Measurements from ENCODE around the gene SSTR5.
"Not testable (repeated sequence)": the region's sequence is repeated elsewhere in the genome, so short reads cannot be mapped to it uniquely, and the experiment has no call there.

Gene SSTR5

DNA sequence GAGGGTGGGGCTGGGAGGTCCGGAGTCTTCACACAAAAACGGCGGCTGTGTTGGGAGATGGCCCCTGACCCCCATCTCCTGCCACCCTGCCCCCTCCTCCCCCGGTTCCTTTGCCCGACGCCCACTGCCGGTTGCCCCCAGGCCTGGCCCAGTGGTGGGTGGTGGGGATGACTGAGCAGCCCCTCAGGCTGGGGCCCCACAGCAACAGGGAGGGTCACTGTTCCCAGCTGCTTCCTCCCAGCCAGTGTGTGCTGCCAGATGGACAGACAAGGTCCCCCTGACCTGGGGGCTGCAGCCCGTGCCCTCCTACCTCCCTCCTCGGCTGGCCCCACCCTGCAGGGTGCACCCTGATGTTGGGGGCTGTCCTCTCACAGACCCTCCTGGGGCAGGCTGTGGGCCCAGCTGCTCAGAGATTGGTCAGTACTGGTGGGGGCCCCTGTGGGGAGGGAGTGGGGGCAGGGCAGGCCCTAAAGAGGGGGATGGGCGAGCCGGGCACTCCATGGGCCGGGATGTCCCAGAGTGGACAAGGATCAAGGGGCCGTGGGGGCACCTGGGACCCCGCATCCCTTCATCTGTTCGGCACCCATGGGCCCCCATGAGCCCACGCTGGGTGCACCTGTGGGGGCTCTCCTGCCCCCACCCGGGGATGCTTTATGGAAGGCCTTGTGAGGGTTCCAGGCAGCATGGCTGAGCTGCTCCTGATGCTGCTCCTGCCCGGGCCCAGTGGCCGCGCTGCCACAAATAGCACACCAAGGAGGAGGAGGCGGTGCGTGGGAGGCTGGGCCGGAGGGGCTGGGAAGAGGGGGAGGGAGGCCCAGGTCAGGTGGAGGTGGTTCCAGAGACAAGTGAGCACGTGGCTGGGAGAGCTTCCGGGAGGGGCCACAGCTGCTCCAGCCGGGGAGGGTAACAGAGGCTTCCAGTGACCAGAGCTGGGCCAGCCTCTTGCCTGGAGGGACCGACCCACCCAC lies 18.4 kb downstream of the SSTR5 start:
- DNase-seq (ENCODE audit: low read depth in 2 of 2), result no peak

DNA sequence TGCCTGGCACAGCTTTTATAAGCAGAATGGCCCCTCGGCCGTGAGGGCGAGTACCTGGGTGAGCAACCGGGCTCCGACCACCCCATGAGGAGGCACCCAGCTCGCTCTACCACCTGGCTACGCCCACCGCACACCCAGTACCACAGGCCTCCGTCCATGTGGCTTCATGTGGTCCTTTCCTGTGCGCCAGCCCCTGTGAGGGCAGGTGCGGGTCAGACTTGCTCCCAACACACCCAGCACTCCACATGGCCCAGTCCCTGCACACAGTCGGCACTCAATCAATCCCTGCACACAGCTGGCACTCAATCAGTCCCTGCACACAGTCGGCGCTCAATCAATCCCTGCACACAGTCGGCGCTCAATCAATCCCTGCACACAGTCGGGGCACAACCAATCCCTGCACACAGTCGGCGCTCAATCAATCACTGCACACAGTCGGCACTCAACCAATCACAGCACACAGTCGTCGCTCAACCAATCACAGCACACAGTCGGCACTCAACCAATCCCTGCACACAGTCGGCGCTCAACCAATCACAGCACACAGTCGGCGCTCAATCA lies 19.5 kb downstream of the SSTR5 start:
- DNase-seq (ENCODE audit: low read depth in 2 of 2), result no peak

DNA sequence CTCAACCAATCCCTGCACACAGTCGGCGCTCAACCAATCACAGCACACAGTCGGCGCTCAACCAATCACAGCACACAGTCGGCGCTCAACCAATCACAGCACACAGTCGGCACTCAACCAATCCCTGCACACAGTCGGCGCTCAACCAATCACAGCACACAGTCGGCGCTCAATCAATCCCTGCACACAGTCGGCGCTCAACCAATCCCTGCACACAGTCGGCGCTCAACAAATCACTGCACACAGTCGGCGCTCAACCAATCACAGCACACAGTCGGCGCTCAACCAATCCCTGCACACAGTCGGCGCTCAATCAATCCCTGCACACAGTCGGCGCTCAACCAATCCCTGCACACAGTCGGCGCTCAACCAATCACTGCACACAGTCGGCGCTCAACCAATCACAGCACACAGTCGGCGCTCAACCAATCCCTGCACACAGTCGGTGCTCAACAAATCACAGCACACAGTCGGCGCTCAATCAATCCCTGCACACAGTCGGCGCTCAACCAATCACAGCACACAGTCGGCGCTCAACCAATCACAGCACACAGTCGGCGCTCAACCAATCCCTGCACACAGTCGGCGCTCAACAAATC lies 20.2 kb downstream of the SSTR5 start:
- DNase-seq (ENCODE audit: low read depth in 2 of 2), result not testable (repeated sequence)

DNA sequence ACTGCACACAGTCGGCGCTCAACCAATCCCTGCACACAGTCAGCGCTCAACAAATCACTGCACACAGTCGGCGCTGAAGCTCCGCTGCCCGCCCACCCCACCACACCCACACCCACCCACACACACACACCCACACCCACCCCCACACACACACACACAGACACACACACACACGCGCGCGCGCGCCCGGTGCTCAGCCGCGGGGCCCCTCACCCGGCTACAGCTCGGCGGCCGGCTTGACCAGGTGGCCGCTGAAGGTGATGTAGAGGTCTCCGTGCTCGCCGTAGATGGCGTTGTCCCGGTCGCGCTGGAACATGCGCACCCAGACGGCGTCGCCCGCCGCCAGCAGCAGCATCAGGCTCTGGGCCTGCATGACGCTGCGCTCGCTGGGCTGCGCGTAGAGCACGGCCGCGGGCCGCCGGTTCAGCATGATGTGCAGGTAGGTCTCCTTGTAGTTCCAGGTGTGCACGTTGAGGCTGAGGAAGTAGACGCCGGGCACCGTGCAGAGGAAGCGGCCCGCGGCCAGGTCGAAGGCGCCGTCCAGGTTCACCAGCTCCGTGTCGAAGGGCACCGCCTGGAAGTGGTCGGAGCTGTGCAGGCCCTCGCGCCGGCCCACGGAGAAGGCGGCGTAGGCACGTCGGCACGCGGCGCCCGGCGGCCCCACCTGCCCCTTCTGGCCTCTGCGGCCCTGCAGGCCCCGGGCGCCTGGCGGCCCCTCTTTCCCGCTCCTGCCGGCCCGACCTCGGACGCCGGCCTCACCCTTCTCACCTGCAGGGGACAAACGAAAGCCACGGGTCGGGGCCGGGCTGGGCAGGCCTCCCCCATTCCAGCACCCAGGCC lies 21.0 kb downstream of the SSTR5 start:
- DNase-seq (ENCODE audit: low read depth in 2 of 2), result no peak

DNA sequence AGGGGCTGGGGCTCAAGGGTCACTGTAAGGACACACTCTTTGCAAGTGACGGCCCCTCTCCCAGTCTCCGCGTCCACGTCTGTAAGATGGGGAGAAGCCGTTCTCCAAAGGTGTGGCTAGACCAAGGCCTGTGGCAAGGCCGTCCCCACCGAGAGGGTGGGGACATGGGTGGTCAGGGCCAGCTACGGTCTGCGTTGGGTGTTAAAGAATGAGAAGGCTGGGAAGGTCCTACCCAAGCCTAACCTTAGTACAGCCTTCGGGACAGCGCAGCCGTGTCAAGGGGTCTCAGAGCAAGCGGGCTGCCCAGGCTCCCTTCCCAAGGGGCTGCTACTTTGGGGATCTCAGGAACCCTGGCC lies 21.6 kb downstream of the SSTR5 start:
- no peak for DNase-seq (ENCODE audit: low read depth in 2 of 2)

DNA sequence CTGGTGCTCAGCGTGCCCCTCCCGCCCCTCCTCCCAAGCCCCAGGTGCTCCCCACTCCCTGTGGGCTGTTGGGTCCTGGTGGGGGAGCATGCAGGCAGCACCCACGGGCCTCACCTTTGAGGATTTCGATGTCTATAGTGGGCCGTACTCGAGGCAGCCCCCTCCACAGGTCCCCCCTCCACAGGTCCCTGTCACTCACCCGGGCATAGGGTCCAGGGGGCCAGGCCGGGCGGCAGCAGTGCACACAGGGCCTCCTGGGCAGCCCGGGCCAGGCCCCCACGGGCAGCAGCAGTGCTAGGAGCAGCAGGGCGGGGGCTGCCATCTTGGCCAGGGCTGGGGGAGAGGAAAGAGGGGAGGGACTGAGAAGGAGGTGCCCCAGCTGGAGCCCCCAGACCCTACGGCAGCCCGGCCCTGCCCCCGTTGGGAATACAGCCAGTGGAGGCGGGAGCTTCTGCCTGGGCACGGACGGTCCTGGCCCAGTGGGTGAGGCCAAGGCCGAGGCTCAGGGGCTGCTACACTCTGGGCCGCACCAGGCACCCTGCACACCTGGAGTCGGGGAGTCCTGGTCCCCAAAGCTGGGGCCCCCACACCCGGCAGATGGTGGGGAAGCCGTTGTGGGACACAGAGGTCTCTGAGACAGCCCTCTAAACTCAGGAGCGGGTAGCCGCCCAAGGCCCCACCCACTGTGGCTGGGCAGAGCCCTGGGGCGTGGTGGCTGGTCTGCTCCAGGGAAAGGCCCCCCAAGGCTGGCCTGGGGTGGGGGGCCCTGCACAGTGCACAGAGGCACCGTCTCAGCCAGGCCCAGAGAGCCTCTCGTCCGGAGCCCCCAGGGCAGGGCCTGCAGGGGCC lies 22.3 kb downstream of the SSTR5 start:
- DNase-seq (ENCODE audit: low read depth in 2 of 2), result no peak

DNA sequence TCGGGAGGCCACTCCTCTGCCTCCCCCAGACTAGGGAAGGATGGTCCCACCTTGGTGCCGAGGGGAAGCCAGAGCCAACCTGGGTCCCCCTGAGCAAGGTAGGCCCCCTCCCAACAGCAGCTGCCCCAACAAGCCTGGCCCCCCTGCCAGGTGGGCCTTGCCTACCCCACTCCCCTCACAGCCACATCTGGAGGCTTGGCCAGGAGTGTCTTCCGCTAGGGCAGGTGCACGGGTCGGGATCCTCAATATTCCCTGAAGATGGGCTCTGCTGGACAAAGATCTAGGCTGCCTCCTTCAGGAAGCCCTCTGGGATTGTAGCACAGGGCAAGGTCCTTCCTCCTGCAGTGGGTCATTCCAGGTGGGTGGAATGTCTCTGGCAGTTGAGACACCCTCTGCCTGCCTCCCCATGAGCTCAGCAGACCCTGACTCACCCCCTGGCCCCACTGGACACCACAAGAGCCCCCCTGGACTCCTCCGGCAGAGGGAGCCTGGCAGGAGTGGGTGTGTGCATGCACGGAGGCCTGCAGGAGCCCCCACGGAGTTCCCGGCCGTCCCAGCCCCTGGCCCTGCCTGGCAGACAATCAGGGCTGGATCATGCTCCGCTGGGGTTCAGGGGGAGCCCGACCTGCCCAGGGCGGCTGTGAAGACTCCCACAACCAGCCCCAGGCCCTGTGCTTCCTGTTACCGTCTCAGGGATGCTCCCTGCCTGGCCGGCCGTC lies 23.1 kb downstream of the SSTR5 start:
- DNase-seq (ENCODE audit: low read depth in 2 of 2), result no peak

DNA sequence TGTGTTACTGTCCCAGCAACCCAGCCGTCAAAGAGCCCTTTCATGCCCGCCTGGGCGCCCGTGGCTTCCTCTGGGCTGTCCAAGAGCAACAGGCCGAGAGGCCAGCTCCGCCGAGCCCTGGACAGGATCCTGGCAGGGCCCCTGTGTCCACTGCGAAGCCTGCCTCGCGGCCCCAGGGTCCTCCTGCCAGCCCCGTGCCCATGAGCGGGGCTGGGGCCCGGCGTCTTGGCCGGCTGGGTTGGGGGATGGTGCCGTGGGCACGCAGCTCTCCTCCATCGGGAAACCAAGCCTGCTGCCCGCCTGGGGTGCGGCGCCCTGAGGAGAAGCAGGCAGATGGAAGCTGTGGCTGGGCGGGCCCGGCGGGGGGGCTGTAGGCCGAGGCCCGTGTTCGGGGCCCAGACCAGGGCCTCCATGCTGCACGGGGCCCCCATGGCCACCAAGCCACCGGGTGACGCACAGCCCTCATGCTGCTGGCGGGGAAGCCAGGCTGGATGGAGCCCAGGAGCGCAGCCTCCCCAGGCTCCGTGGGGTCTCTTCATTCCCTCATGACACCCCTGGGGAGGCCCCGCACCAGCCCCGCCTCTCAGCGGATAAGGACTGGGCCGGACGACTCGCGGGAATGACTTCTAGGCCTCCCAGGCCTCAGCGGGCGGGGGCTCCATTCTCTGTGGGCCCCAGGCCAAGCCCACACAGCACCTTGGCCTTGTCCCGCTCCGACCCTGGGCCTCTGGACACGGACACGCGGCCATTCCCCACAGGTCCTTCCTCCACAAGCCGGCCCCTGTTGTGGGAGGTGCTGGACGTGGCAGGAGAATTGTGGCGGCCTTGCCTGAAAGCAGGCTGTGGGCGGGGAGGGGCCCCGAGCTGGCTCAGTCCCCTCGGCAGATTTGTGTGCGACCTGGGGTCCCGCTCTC lies 23.9 kb downstream of the SSTR5 start, which contains the start of gene C1QTNF8:
Gene C1QTNF8, minus strand, starts transcription at position 76 of the 914 bp plus-strand sequence. CDS start 1,322 bp downstream, outside the sequence.
- DNase-seq (ENCODE audit: low read depth in 2 of 2), result no peak

DNA sequence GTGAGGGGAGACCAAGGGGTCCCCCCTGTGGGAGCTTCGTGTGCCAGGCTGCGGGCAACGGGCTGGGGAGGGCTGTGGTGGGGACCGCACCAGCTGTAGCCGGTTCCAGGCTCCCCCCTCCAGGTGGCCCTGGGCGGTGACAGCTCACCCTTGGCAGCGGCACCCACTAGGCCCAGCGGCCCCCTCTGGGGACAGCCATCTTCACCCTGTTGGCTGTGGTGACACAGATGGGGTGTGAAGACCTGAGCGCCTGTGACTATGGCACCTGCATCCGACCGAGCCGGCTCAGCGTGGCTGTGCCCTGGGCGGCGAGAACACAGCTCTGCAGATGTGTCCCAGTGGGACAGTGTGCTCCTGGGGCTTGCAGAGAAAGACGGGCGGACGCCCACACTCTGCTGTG lies 24.6 kb downstream of the SSTR5 start:
- DNase-seq (ENCODE audit: low read depth in 2 of 2), result no peak

DNA sequence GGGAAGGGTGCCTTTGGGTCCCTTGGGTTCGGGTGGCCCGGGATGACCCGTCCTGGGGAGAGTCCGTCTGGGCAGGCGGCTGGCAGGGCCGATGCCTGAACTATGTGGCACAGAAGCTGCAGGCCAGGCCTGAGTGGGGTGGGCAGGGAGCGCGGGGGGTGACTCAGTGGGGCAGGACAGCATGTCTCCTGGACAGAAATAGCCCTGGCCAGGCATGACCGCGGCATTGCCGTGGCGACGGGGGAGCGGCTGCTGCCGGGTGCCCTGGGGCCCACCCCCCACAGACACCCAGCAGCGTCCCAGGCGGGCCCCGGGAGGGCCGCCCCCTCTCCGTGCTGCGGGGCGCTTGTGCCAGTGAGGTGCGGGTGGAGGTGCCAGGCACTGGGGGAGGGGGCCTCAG lies 25.3 kb downstream of the SSTR5 start:
- no peak for DNase-seq (ENCODE audit: low read depth in 2 of 2)

DNA sequence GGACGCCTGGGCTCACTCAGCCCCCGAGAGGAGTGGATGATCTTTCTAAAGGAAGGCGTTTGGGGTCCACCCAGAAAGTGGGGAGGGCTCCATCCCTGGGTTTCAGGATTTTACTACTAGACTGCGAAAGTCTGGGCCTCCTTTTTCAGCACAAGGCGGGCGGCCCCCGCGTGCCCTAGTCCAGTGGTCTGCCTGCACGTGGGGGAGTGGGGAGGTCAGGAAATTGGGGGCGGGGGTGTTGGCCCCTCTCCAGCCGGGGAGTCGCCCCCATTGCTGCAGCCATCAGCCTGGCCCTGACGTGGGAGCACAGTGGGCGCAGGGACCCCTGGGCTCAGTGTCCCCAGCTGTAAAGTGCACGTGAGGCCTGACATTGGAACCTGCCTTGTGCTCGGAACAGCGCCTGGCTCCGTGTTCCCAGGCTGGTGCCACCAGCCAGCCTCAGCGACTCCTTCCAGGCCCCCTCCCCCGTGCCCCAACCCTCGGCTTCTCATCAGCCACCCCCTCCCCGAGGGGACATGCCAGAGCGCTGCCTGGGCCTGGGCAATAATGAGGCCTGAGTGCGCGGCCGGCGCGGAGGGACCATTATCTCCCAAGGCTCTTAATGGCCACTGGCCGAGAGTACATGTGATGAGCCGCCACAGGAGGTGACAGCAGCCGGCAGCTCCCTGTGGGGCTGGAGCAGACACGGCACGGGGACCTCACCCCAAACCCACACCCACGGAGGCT lies 25.9 kb downstream of the SSTR5 start:
- no peak for DNase-seq (ENCODE audit: low read depth in 2 of 2)

DNA sequence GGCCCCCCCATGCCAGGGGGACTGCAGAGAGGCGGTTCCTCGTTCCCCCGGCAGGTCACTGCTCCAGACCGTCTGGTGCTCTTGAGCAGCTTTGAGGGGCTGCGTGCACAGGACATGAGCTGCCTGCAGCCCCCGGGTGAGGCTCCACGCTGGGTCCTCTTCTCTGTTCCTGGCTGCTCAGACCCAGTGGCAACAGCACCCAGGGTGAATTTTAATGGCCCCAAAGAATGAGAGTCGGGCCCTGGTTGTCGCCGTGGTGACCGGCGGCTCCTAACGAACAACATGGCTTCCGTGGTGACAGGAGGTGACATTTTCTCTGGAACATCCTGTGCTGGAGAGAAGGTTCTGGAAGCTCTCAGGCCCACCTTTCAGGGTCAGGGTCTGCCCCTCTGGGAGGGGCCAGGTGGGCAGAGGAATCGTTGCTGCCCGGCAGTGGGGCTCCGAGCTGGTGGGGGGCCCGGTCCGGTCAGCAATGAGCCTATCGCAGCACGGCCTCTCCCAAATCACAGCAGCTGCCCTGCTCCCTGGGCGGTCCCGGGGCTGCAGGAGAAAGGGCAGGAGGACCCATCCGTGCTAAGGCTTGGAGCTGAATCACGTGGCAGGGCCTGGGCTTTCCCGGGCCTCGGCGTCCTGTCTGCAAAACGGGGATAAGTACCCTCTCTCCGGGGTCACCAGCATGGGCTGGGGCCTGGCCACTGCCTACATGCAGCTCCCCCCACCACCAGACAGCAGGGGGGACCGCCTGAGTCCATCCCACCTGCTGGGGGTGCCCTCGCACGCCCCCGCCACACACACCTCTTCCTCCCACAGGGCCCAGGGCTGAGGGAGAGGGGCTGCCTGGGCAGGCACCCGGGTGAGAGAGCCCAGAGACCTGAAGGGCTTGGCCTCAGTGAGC lies 26.9 kb downstream of the SSTR5 start:
- no peak for DNase-seq (ENCODE audit: low read depth in 2 of 2)

DNA sequence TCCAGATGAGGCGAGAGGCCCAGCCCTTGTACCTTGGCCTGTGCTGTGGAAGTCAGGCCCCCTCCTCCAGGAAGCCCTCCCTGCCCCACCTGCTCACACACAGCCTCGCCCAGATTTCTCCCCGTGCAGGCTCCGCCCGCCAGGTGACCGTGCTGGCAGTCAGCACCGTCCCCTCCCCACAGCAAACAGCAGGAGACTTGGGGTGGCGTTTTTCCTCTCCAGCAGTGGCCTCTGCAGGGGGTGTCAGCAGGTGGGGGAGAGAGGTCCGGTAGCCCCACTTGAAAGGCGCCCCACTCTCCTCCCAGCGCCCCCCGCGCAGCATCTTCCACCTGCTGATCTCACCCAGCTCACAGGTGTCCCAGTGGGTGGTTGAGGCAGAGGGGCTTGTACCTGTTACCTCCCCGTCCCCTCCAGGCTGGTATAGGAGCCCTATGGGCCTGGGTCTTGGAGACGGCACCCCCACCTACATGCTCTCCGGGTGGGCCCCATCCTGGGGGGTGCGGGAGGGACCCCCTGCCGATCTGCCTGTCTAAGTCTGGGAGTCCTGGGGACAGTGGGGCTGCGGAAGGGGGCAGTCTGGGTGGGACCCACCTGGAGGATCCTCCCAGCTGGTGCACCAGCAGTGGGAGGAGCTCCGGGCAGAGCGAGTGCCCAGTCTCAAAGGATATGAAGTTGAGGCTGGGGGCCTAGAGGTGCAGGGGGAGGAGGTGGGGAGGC lies 27.7 kb downstream of the SSTR5 start:
- no peak for DNase-seq (ENCODE audit: low read depth in 2 of 2)

DNA sequence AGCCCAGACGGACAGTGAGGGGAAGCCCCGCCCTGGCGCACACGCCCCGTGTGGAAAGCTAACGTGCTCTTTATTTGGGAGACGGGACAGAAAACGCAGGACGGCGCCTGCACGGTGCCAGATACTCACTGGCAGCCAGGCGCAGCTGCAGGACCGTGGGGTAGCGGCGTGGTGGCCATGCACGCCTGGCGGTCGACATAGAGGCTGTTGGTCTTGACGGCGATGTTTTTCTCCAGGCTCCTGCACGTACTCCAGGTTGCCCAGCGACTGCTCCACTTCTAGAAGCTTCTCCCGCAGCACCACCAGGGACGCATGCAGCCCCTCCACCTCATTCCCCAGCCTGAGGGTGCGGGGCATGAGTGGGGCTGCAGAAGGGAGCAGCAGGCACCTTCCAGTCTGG lies 28.6 kb downstream of the SSTR5 start:
- no peak for DNase-seq (ENCODE audit: low read depth in 2 of 2)

DNA sequence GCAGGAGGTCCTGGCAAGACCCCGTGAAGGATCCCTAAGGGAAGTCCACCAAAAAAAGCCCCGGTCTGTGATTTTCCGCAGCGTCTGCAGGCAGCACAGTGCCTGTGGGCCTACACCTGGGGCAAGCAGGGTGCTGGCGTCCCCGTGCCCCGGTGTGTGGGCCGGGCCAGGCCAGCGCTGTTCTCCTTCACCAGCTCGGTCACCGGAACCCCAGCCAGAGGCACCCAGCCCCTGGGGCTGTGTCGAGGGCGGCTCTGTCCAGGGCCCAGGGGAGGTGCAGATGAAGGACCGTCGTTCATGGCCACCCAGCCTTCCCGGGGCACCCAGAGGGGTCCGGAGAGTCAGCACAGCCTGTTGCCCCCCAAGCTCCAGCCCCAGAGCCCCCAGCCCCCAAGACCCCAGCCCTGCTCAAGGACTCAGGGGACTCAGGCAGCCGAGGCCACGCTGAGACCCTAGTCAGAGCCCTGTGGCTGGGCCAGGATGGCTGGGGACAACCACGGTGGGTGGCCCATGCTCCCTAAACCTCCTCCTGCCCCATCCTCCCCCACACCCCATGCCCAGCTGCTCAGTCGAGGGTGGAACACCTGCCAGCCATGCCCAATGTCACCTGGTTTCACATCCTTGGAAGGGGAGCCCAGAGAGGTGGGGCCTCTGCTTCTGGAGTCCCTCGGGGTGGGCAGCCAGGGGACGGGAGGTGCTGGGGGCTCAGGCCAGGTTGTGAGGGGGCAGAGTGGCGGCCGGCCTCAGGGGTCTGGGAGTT lies 29.2 kb downstream of the SSTR5 start:
- no peak for DNase-seq (ENCODE audit: low read depth in 2 of 2)

DNA sequence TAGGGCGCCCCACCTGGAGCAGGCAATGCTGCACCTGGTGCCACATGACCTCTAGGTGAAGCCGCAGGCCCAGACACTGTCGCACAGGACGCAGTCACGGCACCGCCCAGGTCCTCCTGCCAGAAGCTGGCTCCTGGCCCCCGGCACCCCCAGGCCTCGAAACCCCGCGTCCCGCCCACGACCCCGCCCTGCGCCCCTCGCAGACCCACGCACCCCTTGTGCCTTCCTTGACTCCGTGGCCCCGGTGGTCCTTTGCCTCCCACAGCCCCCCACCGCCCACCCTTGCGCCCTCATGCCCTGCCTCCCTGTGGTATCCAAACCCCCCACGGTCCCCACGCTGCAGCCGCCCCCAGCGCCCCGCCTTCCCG lies 29.8 kb downstream of the SSTR5 start:
- DNase-seq (ENCODE audit: low read depth in 2 of 2), result no peak

Measured in stimulated activated CD8-positive, alpha-beta memory T cell treated with anti-CD3 and anti-CD28 coated beads, Interleukin-7, amount 100 ng/mL, for 4 hours (primary cell).